ENCODE results near the gene RAPH1. TPM values are rescaled to one million over a fixed set of nuclear protein-coding genes. Genes with fewer than 3 reads are reported as not detected.
A peak's percentile ranks its signal among the peaks of the same experiment; 100 is the strongest.

The RAPH1 gene
- total and polyA plus RNA-seq, 9 of the 15 experiments (the other 6 are each of a cell fraction or from before 2014, with no cell fraction given) = 0.07 to 0.71 (median 0.27) TPM

GRCh38 chr2:203532957-203533658 lies 2.0 kb downstream of the RAPH1 start:
- Histone ChIP-seq H3K27me3 (ENCODE audit: control insufficient read depth in 2 of 2, insufficient read depth in 2 of 2, low read length in 2 of 2) (peaks cover 4 to 6% of the 10 kb centered on the region in 2 experiments; a peak in 1 of 5 replicates), H3K9me3 (replicated peaks; ENCODE audit: control insufficient read depth, insufficient read depth, low read depth, low read length) (0 out of 2 replicates have a peak, but pooled peaks cover 3% of the 10 kb centered on the region), H3K9ac (ENCODE audit: insufficient read depth in 1 of 2, low read depth in 2 of 2, low read length in 2 of 2) (no peak overlapping the region), H4K20me1 (replicated peaks; ENCODE audit: control insufficient read depth, insufficient read depth, low read length) (peaks cover 3% of the 10 kb centered on the region; the same call in 1 of the 2 replicates), H2AFZ (ENCODE audit: low read depth, low read length) (no peak overlapping the region), H3K4me3 (no peak overlapping the region), H3K27ac (ENCODE audit: extremely low read depth, low read depth, low read length) (no peak overlapping the region), H3K79me2 (ENCODE audit: control insufficient read depth, insufficient read depth, low read length) (no peaks in the 10 kb centered on the region), H3K4me1 (replicated peaks in 1 of 2; ENCODE audit: control insufficient read depth in 2 of 2, insufficient read depth in 2 of 2, low read length in 2 of 2) (peaks cover 5 to 8% of the 10 kb centered on the region in 2 experiments; a peak in 4 of 5 replicates), H3K36me3 (ENCODE audit: control insufficient read depth, insufficient read depth, low read length) (no peaks in the 10 kb centered on the region), H3K9me1 (ENCODE audit: control insufficient read depth, insufficient read depth, low read length) (no peaks in the 10 kb centered on the region), H3K4me2 (ENCODE audit: insufficient read depth, low read length) (no peak overlapping the region)
- FAIRE-seq = no peak
- ChIA-PET CTCF (ENCODE audit: low intra/inter-chr PET ratio) (no interaction called here), POLR2A (no interaction called here)
- BruUV-seq (replicated peaks) = no TSS peak
- TF ChIP-seq JUN (IDR thresholded peaks at IDR 0.05; ENCODE audit: borderline replicate concordance, low read depth, low read length) = no peak
- TF ChIP-seq JUN (CRISPR knock-in tag; IDR thresholded peaks at IDR 0.05; ENCODE audit: borderline replicate concordance) = no peak
- no peak for TF ChIP-seq HMBOX1 (IDR thresholded peaks at IDR 0.05)
- TF ChIP-seq MEIS2 (IDR thresholded peaks at IDR 0.05; ENCODE audit: partially characterized antibody) = no peak
- TF ChIP-seq ATF7 (IDR thresholded peaks at IDR 0.05) = no peak
- no peak for TF ChIP-seq MAFF (IDR thresholded peaks at IDR 0.05; ENCODE audit: low read length)
- TF ChIP-seq ETV5 (CRISPR knock-in tag; IDR thresholded peaks at IDR 0.05; ENCODE audit: low read depth) = no peak
- no peak for TF ChIP-seq ZNF75A (CRISPR knock-in tag; IDR thresholded peaks at IDR 0.05)
- no peak for TF ChIP-seq ZBTB34 (CRISPR knock-in tag; IDR thresholded peaks at IDR 0.05)
- TF ChIP-seq ZNF707 (CRISPR knock-in tag; conservative IDR thresholded peaks at IDR 0.05) = no peak
- TF ChIP-seq CCAR2 (IDR thresholded peaks at IDR 0.05; ENCODE audit: low read depth, low read length) = no peak
- no peak for TF ChIP-seq ZNF165 (CRISPR knock-in tag; IDR thresholded peaks at IDR 0.05; ENCODE audit: borderline replicate concordance)
- TF ChIP-seq UBTF (IDR thresholded peaks at IDR 0.05; ENCODE audit: borderline replicate concordance in 1 of 2, low read depth in 2 of 2, low read length in 2 of 2) = no peak
- TF ChIP-seq ZNF764 (CRISPR knock-in tag; IDR thresholded peaks at IDR 0.05; ENCODE audit: low read depth) = no peak
- no peak for TF ChIP-seq MTA2 (IDR thresholded peaks at IDR 0.05; ENCODE audit: low read depth)
- WGBS (ENCODE audit: insufficient coverage, low coverage, missing lambda C conversion rate) = 20% methylated on average over 7 of the region's 7 CpGs
- no peak for ATAC-seq
- intact Hi-C loops (cut with micrococcal nuclease) (no loop called here), in situ Hi-C loops (cut with MboI) (no loop called here)
- peak in 1 of 4 experiments; percentile 2 for DNase-seq (ENCODE audit: extremely low read depth in 1 of 4, low spot score in 3 of 4)

Measured in K562 (cell line).